DND-41 (cell line): ENCODE measurements around the gene CYFIP2.

ENCODE experiments used
- ATAC-seq: fragments of 200-7000 bp; cut with Tn5 transposase; 3 replicates; pipeline ENCODE4 v1.9.1; 2021; ENCODE audit warnings: low read depth; ENCODE audit not compliant: insufficient read depth
- DNase-seq: peaks from one replicate; pipeline ENCODE4 v3.0.0-alpha.2; 2020
- H2AFZ ChIP-seq: 2 replicates; pipeline ENCODE4 v1.6.0; 2012; ENCODE audit warnings: low read depth, low read length
- H3K27ac ChIP-seq: 2 replicates; pipeline ENCODE4 v1.5.1; 2012; ENCODE audit warnings: low read length, inconsistent platforms
- H3K27me3 ChIP-seq: fragments of 200-600 bp; sonication (generic); 2 replicates; pipeline ENCODE4 v1.6.0; 2012; ENCODE audit warnings: low read length, mild to moderate bottlenecking, inconsistent platforms; ENCODE audit not compliant: insufficient read depth, poor library complexity
- H3K36me3 ChIP-seq: 2 replicates; pipeline ENCODE4 v1.5.1; 2012; ENCODE audit warnings: low read length, inconsistent platforms; ENCODE audit not compliant: insufficient read depth
- H3K4me1 ChIP-seq: 2 replicates; pipeline ENCODE4 v1.5.1; 2012; ENCODE audit warnings: mild to moderate bottlenecking, low read length; ENCODE audit not compliant: insufficient read depth
- H3K4me2 ChIP-seq: 2 replicates; pipeline ENCODE4 v1.6.0; 2012; ENCODE audit warnings: mild to moderate bottlenecking, moderate library complexity, low read length, inconsistent platforms; ENCODE audit not compliant: insufficient read depth
- H3K4me3 ChIP-seq, 2 experiments: fragments of 200-600 bp in 1 of 2; shearing (Covaris generic) in 1 of 2; 2 replicates each; pipeline ENCODE4 v1.5.1; 2012 to 2016; ENCODE audit warnings: inconsistent platforms in 2 of 2, low read length in 2 of 2, mild to moderate bottlenecking in 2 of 2, low read depth in 1 of 2, moderate library complexity in 1 of 2
- H3K79me2 ChIP-seq: 2 replicates; pipeline ENCODE4 v1.6.0; 2012; ENCODE audit warnings: low read length, inconsistent platforms; ENCODE audit not compliant: insufficient read depth
- H3K9ac ChIP-seq: 2 replicates; pipeline ENCODE4 v1.6.0; 2012; ENCODE audit warnings: low read depth, mild to moderate bottlenecking, inconsistent platforms, low read length, moderate library complexity
- H3K9me3 ChIP-seq: 2 replicates; pipeline ENCODE4 v1.5.1; 2012; ENCODE audit warnings: low read length, moderate library complexity, mild to moderate bottlenecking, inconsistent platforms; ENCODE audit not compliant: insufficient read depth, severe bottlenecking
- H4K20me1 ChIP-seq: 2 replicates; pipeline ENCODE4 v1.6.0; 2012; ENCODE audit warnings: low read length; ENCODE audit not compliant: insufficient read depth
- CTCF ChIP-seq: IDR thresholded peaks from 2 replicates; pipeline ENCODE4 v1.5.1; 2012; ENCODE audit warnings: borderline replicate concordance, low read length, moderate library complexity, mild to moderate bottlenecking; ENCODE audit not compliant: poor library complexity, severe bottlenecking; ENCODE audit errors: extremely low read depth
- EZH2 ChIP-seq: IDR thresholded peaks from 3 replicates; pipeline ENCODE4 v1.6.1; 2012; ENCODE audit warnings: borderline replicate concordance, low read depth, mild to moderate bottlenecking, moderate library complexity, low read length, inconsistent platforms; ENCODE audit not compliant: severe bottlenecking

CYFIP2 gene

DNA sequence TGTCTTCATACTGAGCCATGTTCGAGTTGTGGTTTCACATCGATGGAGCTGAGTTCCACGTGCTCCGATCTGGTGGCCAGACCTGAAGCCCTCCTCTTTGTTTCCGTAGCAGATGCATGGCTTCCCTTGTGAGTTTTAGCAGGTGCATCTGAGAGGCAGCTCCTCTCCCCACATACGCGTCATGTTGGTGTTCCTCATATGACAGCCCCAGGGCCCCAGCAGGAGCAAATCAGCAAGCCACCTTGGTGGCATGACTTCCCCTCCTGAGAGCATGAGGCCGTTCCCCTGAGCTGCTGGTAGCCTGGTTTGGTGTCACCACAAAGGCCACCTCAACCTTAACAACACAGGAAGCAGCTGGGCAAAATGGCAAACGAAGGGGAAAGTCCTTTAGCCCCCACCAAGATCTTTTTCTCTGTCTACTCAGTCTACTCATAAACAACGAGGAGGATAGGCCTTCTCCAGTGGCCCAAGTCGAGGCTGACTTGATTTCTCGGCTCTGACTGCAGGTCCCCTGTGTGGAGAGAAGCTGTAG is 5.9 kb downstream of the CYFIP2 start:
- Histone ChIP-seq H3K9me3 (no peaks in the 10 kb centered on the region), H4K20me1 (peaks cover 17% of the 10 kb centered on the region), H3K36me3 (peaks cover 59% of the 10 kb centered on the region), H2AFZ (peak overlapping the region; percentile 5; the same call in 1 of the 2 replicates), H3K4me1 (peaks cover 81% of the 10 kb centered on the region), H3K79me2 (peaks cover 95% of the 10 kb centered on the region), H3K9ac (peak overlapping the region; percentile 93), H3K4me2 (peak overlapping the region; percentile 92), H3K27me3 (no peaks in the 10 kb centered on the region), H3K27ac (peak overlapping the region; percentile 97), H3K4me3 (peak overlapping the region in 1 of 2 experiments; percentile 78; a peak in 2 of 4 replicates)
- TF ChIP-seq EZH2 (no peak), CTCF (no peak)
- ATAC-seq: peak; percentile 92
- peak; percentile 97 for DNase-seq

DNA sequence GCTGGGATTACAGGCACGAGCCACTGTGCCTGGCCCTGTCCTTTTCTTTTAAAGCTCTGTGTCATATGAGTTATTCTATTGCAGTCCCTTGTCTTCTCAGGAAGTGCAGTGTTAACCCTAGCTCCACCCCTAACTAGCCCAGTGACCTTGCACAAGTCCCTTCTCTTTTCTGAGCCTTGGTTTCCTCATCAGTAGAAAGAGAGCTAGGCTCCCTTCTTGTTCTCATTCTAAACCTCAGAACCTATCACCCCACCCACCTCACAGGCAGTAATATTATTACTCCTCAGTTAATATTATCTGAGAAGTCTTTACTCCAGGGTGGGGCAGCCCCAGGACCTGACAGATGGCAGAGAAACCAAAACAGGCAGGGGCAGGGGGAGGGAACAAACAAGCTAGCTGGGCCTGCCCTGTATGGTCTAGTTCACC is 7.2 kb downstream of the CYFIP2 start:
- Histone ChIP-seq H4K20me1 (peaks cover 17% of the 10 kb centered on the region), H3K27ac (peak overlapping the region; percentile 97), H3K9ac (peak overlapping the region; percentile 62), H3K36me3 (peaks cover 55% of the 10 kb centered on the region), H3K9me3 (no peaks in the 10 kb centered on the region), H3K27me3 (no peaks in the 10 kb centered on the region), H3K4me1 (peaks cover 74% of the 10 kb centered on the region), H3K79me2 (peaks cover 95% of the 10 kb centered on the region), H3K4me3 (peak overlapping the region in 1 of 2 experiments; percentile 3; a peak in 1 of 4 replicates), H3K4me2 (peak overlapping the region; percentile 92), H2AFZ (no peak overlapping the region)
- ATAC-seq: no peak
- DNase-seq: no peak
- TF ChIP-seq CTCF (no peak), EZH2 (no peak)

DNA sequence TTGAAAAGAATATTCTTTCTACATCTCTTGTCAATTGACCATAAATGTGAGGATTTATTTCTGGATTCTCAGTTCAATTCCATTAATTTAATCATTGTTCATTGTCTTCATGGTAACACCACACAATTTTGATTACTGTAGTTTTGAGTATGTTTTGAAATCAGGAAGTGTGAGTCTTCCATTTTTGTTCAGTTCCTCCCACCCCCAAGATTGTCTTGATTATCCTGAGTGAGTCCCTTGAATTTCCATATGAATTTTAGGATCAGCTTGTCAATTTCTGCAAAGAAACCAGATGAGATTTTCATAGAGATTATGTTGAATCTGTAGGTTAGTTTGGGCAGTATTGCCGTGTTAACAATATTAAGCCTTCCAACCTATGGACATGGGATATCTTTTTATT is 9.5 kb downstream of the CYFIP2 start:
- TF ChIP-seq CTCF: no peak
- TF ChIP-seq EZH2: no peak
- Histone ChIP-seq H3K4me2 (no peak overlapping the region), H3K4me3 (no peak overlapping the region), H2AFZ (no peak overlapping the region), H3K27me3 (no peaks in the 10 kb centered on the region), H3K9me3 (no peaks in the 10 kb centered on the region), H3K79me2 (peaks cover 95% of the 10 kb centered on the region), H3K9ac (no peak overlapping the region), H3K27ac (peak overlapping the region; percentile 30; the same call in 1 of the 2 replicates), H4K20me1 (peaks cover 31% of the 10 kb centered on the region), H3K4me1 (peaks cover 55% of the 10 kb centered on the region), H3K36me3 (peaks cover 40% of the 10 kb centered on the region)
- ATAC-seq (no peak), DNase-seq (no peak)
